GM18498 (cell line): Measurements from ENCODE around the gene GNA12.

Source experiments
- ATAC-seq: cut with Tn5 transposase; IDR thresholded peaks from one replicate; pipeline ENCODE4 v1.9.1; 2021; ENCODE audit warnings: mild to moderate bottlenecking, moderate library complexity; ENCODE audit not compliant: unreplicated experiment

The GNA12 gene

GRCh38 chr7:2819161-2819953 lies 24.8 kb downstream of the GNA12 start:
- no peak for ATAC-seq

GRCh38 chr7:2818653-2819052 lies 25.5 kb downstream of the GNA12 start:
- no peak for ATAC-seq

- ATAC-seq = no peak
These were observed 26.0 kb downstream of the GNA12 start for GRCh38 chr7:2818121-2818520.

- no peak for ATAC-seq
These were observed 26.7 kb downstream of the GNA12 start for GRCh38 chr7:2817456-2817855.

- ATAC-seq = no peak
These were observed 28.2 kb downstream of the GNA12 start for GRCh38 chr7:2815875-2816245.

- ATAC-seq = no peak
These were observed 28.9 kb downstream of the GNA12 start for GRCh38 chr7:2814946-2815874.

- ATAC-seq = no peak
These were observed 29.7 kb downstream of the GNA12 start for GRCh38 chr7:2814186-2814945.

- ATAC-seq = no peak
These were observed 30.5 kb downstream of the GNA12 start for GRCh38 chr7:2813350-2814185.

GRCh38 chr7:2812831-2813230 lies 31.3 kb downstream of the GNA12 start:
- no peak for ATAC-seq

GRCh38 chr7:2812114-2812487 lies 32.0 kb downstream of the GNA12 start:
- no peak for ATAC-seq

GRCh38 chr7:2811476-2812113 lies 32.5 kb downstream of the GNA12 start:
- no peak for ATAC-seq

- ATAC-seq = no peak
These were observed 33.3 kb downstream of the GNA12 start for GRCh38 chr7:2810682-2811415.

GRCh38 chr7:2809903-2810625 lies 34.0 kb downstream of the GNA12 start:
- ATAC-seq = no peak

- ATAC-seq = no peak
These were observed 35.0 kb downstream of the GNA12 start for GRCh38 chr7:2808891-2809665.

GRCh38 chr7:2807845-2808772 lies 36.0 kb downstream of the GNA12 start:
- ATAC-seq = peak; percentile 55

- ATAC-seq = no peak
These were observed 36.7 kb downstream of the GNA12 start for GRCh38 chr7:2807460-2807844.

GRCh38 chr7:2806571-2806970 lies 37.5 kb downstream of the GNA12 start:
- no peak for ATAC-seq
